ENCODE measurements around the gene ZBTB2.

ZBTB2 gene

GRCh38 chr6:151409679-151410078 is 18.3 kb upstream of the ZBTB2 start:
- no peak for DNase-seq
- Histone ChIP-seq H3K27me3 (no peaks in the 10 kb centered on the region), H3K9me3 (no peaks in the 10 kb centered on the region), H3K4me1 (no peaks in the 10 kb centered on the region), H3K36me3 (peaks cover 56% of the 10 kb centered on the region), H3K4me3 (ENCODE audit: low read depth, low read length) (no peak overlapping the region)
- no peak for TF ChIP-seq CTCF (IDR thresholded peaks at IDR 0.05; ENCODE audit: low read depth, low read length)

- no peaks in the 10 kb centered on the region for H3K27me3 ChIP-seq
- no peak for TF ChIP-seq CTCF (IDR thresholded peaks at IDR 0.05; ENCODE audit: low read depth, low read length)
- H3K4me3 ChIP-seq (ENCODE audit: low read depth, low read length) = no peak overlapping the region
- DNase-seq = no peak
- H3K36me3 ChIP-seq = peaks cover 59% of the 10 kb centered on the region
- no peaks in the 10 kb centered on the region for H3K9me3 ChIP-seq
- H3K4me1 ChIP-seq = no peaks in the 10 kb centered on the region
These were observed 17.9 kb upstream of the ZBTB2 start for GRCh38 chr6:151409260-151409659.

GRCh38 chr6:151408858-151409257 is 17.5 kb upstream of the ZBTB2 start:
- no peak overlapping the region for H3K4me3 ChIP-seq (ENCODE audit: low read depth, low read length)
- H3K36me3 ChIP-seq = peaks cover 57% of the 10 kb centered on the region
- no peaks in the 10 kb centered on the region for H3K4me1 ChIP-seq
- DNase-seq = no peak
- no peak for TF ChIP-seq CTCF (IDR thresholded peaks at IDR 0.05; ENCODE audit: low read depth, low read length)
- no peaks in the 10 kb centered on the region for H3K27me3 ChIP-seq
- H3K9me3 ChIP-seq = no peaks in the 10 kb centered on the region

- Histone ChIP-seq H3K36me3 (peaks cover 40% of the 10 kb centered on the region), H3K4me3 (ENCODE audit: low read depth, low read length) (no peak overlapping the region)
These were observed 12.6 kb upstream of the ZBTB2 start for GRCh38 chr6:151403919-151404308.

GRCh38 chr6:151402228-151402627 is 10.9 kb upstream of the ZBTB2 start:
- no peaks in the 10 kb centered on the region for H3K9me3 ChIP-seq
- no peaks in the 10 kb centered on the region for H3K27me3 ChIP-seq
- no peak overlapping the region for H3K4me3 ChIP-seq (ENCODE audit: low read depth, low read length)
- TF ChIP-seq CTCF (IDR thresholded peaks at IDR 0.05; ENCODE audit: low read depth, low read length) = no peak
- DNase-seq = no peak
- no peaks in the 10 kb centered on the region for H3K4me1 ChIP-seq
- peaks cover 51% of the 10 kb centered on the region for H3K36me3 ChIP-seq

More at GRCh38 chr6:151403919-151404308, 12.6 kb upstream of the ZBTB2 start:
- no peaks in the 10 kb centered on the region for H3K9me3 ChIP-seq
- H3K27me3 ChIP-seq = no peaks in the 10 kb centered on the region
- DNase-seq = no peak
- TF ChIP-seq CTCF (IDR thresholded peaks at IDR 0.05; ENCODE audit: low read depth, low read length) = no peak
- H3K4me1 ChIP-seq = no peaks in the 10 kb centered on the region

- Histone ChIP-seq H3K27me3 (no peaks in the 10 kb centered on the region), H3K9me3 (no peaks in the 10 kb centered on the region), H3K36me3 (peaks cover 44% of the 10 kb centered on the region), H3K4me1 (no peaks in the 10 kb centered on the region), H3K4me3 (ENCODE audit: low read depth, low read length) (no peak overlapping the region)
- DNase-seq = no peak
- TF ChIP-seq CTCF (IDR thresholded peaks at IDR 0.05; ENCODE audit: low read depth, low read length) = no peak
These were observed 9.1 kb upstream of the ZBTB2 start for GRCh38 chr6:151400473-151400872.
